ENCODE measurements around the gene ESPNL.

Gene ESPNL

DNA sequence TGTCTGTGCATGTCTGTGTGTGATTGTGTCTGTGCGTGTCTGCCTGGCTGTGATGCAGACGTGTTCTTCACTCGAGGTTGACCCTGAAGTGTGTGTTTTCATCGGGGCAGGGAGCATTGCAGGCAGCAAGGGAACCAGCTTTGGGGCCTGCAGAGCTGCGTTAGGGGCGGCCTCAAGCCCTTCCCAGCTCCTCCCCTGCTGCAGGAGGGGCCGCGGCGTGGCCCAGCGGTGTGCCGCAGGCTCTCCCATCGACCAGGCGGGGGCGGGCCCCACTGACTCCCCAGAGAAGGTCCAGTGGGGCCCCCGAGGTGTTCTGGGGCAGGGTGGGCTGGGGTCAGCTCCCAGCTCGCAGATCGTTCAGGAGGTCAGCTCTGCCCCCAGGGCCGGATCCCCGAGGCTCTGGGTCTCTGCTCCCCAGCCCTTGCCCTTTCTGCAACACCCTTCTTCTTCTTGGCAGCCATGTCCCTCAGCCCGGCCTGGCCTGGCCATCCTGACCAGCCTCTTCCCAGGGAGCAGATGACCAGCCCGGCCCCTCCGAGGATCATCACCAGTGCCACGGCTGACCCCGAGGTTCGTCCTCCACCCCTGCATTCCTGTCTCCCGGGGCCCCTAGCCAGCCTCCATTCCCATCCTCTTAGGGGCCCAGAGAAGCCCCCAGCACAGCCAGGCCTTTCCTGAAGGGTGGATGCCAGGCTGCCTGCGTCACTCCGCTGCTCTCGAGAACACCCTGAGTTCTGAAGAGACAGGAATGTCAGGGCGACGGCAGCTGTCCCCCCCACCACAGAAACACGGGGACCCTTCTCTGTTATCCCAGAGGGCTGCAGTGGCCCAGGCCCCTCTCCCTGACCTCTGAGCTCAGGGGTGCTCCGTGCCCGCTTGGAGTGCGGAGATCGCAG is 27.3 kb downstream of the ESPNL start:
- in situ Hi-C loops (cut with HindIII; ENCODE audit: low sequenced_read_pairs), result no loop called here

- in situ Hi-C loops (cut with HindIII; ENCODE audit: low sequenced_read_pairs), result no loop called here
Measured at GRCh38 chr2:238128061-238128440, 27.9 kb downstream of the ESPNL start.

- in situ Hi-C loops (cut with HindIII; ENCODE audit: low sequenced_read_pairs), result no loop called here
Measured at GRCh38 chr2:238128534-238129001, 28.4 kb downstream of the ESPNL start.

- in situ Hi-C loops (cut with HindIII; ENCODE audit: low sequenced_read_pairs), result no loop called here
Measured at GRCh38 chr2:238129166-238130010, 29.2 kb downstream of the ESPNL start.

GRCh38 chr2:238130111-238130695 is 30.1 kb downstream of the ESPNL start:
- in situ Hi-C loops (cut with HindIII; ENCODE audit: low sequenced_read_pairs), result no loop called here

DNA sequence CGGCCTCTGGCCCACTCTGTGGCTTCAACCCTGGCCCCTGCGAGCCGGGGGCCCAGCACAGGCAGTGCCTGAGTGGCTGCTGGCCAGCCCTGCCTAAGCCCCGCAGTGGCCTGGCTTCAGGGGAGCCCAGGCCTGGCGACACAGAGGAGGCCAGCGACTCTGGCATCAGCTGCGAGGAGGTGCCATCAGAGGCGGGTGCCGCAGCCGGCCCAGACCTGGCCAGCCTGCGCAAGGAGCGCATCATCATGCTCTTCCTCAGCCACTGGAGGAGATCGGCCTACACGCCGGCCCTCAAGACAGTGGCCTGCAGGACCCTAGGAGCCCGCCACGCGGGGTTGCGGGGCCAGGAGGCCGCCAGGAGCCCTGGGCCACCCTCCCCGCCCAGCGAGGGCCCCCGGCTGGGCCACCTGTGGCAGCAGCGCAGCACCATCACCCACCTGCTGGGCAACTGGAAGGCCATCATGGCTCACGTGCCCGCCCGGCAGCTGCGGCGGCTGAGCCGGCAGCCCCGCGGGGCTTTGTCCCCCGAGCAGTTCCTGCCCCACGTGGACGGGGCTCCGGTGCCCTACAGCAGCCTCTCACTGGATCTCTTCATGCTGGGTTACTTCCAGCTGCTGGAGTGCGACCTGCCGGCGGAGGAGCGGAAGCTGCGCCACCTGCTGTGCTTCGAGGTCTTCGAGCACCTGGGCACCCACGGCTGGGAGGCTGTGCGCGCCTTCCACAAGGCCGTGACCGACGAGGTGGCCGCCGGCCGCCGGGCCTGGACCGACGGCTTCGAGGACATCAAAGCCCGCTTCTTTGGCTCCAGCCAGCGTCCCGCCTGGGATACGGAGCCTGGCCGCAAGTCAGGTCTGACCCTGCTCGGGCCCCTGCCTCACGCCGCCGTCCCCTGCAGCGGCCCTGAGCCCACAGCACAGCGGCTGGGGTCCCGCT is 30.8 kb downstream of the ESPNL start:
- in situ Hi-C loops (cut with HindIII; ENCODE audit: low sequenced_read_pairs), result no loop called here

DNA sequence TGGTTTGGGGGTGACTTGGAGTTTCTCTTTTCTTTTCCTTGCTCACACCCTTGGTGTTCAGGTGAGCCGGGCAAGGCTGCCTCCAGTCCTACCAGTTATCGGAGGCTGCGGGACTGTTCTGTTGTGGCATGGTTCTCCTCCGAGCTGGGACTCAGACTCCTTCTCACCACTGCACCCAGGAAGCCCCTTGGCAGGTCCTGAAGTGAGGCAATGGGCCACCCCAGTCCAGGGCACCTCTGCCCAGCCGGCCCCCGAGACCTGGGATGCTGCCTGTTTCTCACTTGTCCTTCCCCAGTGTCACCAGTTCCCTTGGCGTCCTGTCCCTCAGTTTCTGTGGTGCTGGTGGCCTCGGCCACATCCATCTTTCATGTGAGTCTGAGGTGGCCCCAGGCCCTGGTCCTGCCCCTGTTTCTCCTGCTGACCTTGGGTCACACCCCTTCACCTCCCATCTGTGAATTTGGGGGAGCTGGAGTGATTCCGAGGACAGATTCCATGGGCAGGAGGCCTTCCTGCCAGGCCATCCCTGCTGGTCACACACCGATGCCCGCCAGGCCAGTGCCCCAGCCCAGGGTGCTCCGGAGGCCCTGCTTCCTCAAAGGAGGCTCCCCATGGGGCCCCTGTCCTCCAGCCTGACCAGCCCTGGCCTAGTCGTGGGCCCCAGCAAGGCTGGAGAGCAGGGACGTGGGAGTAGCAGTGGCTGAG is 31.8 kb downstream of the ESPNL start:
- in situ Hi-C loops (cut with HindIII; ENCODE audit: low sequenced_read_pairs), result no loop called here

GRCh38 chr2:238132463-238133450 is 32.6 kb downstream of the ESPNL start:
- in situ Hi-C loops (cut with HindIII; ENCODE audit: low sequenced_read_pairs), result no loop called here

- in situ Hi-C loops (cut with HindIII; ENCODE audit: low sequenced_read_pairs), result no loop called here
Measured at GRCh38 chr2:238133499-238134392, 33.6 kb downstream of the ESPNL start.

DNA sequence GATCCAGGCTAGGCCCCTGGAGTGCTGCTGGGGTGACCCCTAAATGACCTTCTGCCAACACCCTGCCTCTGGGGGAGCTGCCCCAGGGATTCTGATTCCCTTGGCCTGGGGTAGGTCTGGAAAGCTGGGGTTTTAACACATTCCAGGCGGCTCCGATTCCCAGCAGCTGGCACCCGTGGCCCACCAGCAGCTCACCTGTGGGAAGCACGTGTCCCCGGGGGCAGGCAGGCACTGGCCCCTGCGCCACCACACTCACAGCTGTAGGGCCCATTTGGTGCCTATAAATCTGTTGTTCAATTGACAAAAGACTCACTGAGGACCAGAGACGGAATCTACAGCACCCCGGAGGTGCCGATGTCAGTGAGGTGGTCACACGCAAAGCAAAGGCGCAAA is 34.2 kb downstream of the ESPNL start:
- in situ Hi-C loops (cut with HindIII; ENCODE audit: low sequenced_read_pairs), result no loop called here

DNA sequence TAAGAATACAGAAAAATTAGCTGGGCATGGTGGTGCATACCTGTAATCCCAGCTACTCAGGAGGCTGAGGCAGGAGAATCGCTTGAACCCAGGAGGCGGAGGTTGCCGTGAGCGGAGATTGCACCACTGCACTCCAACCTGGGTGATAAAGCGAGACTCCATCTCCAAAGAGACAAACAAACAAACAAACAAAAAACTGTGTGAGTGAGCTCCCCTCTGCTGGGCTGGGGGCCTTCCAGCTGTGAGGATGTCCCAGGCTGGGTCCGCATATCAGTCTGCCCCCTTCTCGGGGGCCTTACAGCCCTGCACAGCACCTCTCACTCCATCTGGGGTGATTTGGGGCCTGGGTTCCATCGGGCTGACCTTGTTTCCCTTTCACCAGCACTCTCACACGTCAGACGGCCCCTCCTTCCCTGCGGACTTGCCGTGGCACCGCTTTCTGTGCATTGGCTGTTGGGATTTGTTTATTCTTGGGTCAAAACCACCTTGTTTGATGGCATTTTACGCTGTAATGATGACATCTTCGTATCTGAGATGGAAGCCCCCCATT is 35.5 kb downstream of the ESPNL start:
- in situ Hi-C loops (cut with HindIII; ENCODE audit: low sequenced_read_pairs), result no loop called here

- in situ Hi-C loops (cut with HindIII; ENCODE audit: low sequenced_read_pairs), result no loop called here
Measured at GRCh38 chr2:238136820-238137537, 36.8 kb downstream of the ESPNL start.

DNA sequence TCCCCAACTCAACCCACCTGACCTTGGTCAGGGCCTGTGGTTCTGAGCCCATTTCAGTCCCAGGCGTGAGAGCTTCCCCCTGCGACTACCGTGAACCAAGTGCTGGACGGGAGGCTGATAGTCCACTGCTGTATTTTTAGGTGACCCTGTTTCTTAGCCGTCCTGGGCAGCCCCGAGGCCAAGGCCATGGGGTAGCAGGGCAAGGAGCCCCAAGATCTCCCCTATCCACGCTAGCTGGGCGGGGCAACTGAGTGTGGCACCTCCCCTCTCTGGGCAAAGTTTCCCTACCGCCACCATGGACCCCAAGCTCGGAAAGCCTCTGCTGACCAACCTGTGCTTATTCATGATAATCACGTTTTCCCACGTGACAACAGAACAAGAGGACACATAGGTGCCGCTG is 37.7 kb downstream of the ESPNL start:
- in situ Hi-C loops (cut with HindIII; ENCODE audit: low sequenced_read_pairs), result no loop called here

GRCh38 chr2:238138331-238139195 is 38.4 kb downstream of the ESPNL start, which contains the start of gene KLHL30:
Gene KLHL30 (plus strand): TSS chr2:238138668. CDS start chr2:238140755, 2,087 bp downstream.
- in situ Hi-C loops (cut with HindIII; ENCODE audit: low sequenced_read_pairs), result no loop called here

- in situ Hi-C loops (cut with HindIII; ENCODE audit: low sequenced_read_pairs), result no loop called here
Measured at GRCh38 chr2:238139196-238140039, 39.3 kb downstream of the ESPNL start.
